PC-3 (cell line): ENCODE data around the gene MIGA1. TPM values are rescaled to one million over a fixed set of nuclear protein-coding genes. Genes with fewer than 3 reads are reported as not detected.
A peak's percentile ranks its signal among the peaks of the same experiment; 100 is the strongest.

Experiments used
- ATAC-seq: fragments of 200-7000 bp; cut with Tn5 transposase; 2 replicates; pipeline ENCODE4 v1.9.1; 2020; ENCODE audit warnings: mild to moderate bottlenecking, moderate library complexity
- BruUV-seq: library from RNA; stranded (reverse); fragments of 400-500 nt; replicated peaks from 2 replicates; lab custom pipeline; 2021; lab: Mats Ljungman, UMichigan
- CTCF ChIA-PET: fragments of 300-600 bp; sonication (Branson Sonifier 250); formaldehyde crosslinking; loops from one replicate; lab custom pipeline; 2022; ENCODE audit warnings: antibody characterized with exemption; lab: Charles Lee
- POLR2A ChIA-PET: fragments of 300-600 bp; sonication (Branson Sonifier 250); formaldehyde crosslinking; loops from one replicate; lab custom pipeline; 2022; ENCODE audit warnings: antibody characterized with exemption; ENCODE audit not compliant: unreplicated experiment; lab: Charles Lee
- DNase-seq: peaks from one replicate; pipeline ENCODE4 v3.0.0-alpha.2; 2015
- H2AFZ ChIP-seq: fragments of 300-600 bp; sonication (generic); 2 replicates; pipeline ENCODE4 v1.6.0; 2016; ENCODE audit warnings: antibody characterized with exemption, low read length
- H3F3A ChIP-seq: fragments of 300-600 bp; sonication (generic); one replicate; pipeline ENCODE4 v1.6.0; 2017; ENCODE audit warnings: antibody characterized with exemption, low read length, control low read depth, mild to moderate bottlenecking; ENCODE audit not compliant: unreplicated experiment
- H3K27ac ChIP-seq: fragments of 300-600 bp; sonication (generic); 2 replicates; pipeline ENCODE4 v1.5.1; 2016; ENCODE audit warnings: mild to moderate bottlenecking, low read length
- H3K27me3 ChIP-seq: fragments of 300-600 bp; sonication (generic); 2 replicates; pipeline ENCODE4 v1.6.1; 2016; ENCODE audit warnings: low read length, mixed read lengths
- H3K36me3 ChIP-seq: fragments of 300-600 bp; sonication (generic); 2 replicates; pipeline ENCODE4 v1.6.1; 2016; ENCODE audit warnings: low read depth, mixed run types, low read length, mixed read lengths
- H3K4me1 ChIP-seq: fragments of 300-600 bp; sonication (generic); 2 replicates; pipeline ENCODE4 v1.5.1; 2016; ENCODE audit warnings: low read length; ENCODE audit not compliant: insufficient read depth
- H3K4me2 ChIP-seq: fragments of 300-600 bp; sonication (generic); 2 replicates; pipeline ENCODE4 v1.6.0; 2016; ENCODE audit warnings: low read length
- H3K4me3 ChIP-seq: fragments of 300-600 bp; sonication (generic); 2 replicates; pipeline ENCODE4 v1.5.1; 2016; ENCODE audit warnings: mild to moderate bottlenecking, low read length, mixed read lengths
- H3K79me2 ChIP-seq: fragments of 300-600 bp; sonication (generic); 2 replicates; pipeline ENCODE4 v1.6.1; 2017; ENCODE audit warnings: low read length, mixed read lengths
- H3K9ac ChIP-seq: fragments of 300-600 bp; sonication (generic); 2 replicates; pipeline ENCODE4 v1.6.0; 2016; ENCODE audit warnings: mild to moderate bottlenecking, low read length
- H3K9me2 ChIP-seq: fragments of 300-600 bp; sonication (generic); replicated peaks from 2 replicates; pipeline ENCODE4 v1.6.1; 2016; ENCODE audit warnings: mixed run types, low read length, mixed read lengths
- H3K9me3 ChIP-seq: fragments of 300-600 bp; sonication (generic); 2 replicates; pipeline ENCODE4 v1.6.1; 2016; ENCODE audit warnings: low read length, mixed read lengths
- H4K20me1 ChIP-seq: fragments of 300-600 bp; sonication (generic); 2 replicates; pipeline ENCODE4 v1.6.1; 2016; ENCODE audit warnings: low read length, mixed read lengths
- CTCF ChIP-seq: fragments of 300-600 bp; sonication (generic); conservative IDR thresholded peaks from 2 replicates; pipeline ENCODE4 v1.5.1; 2017; ENCODE audit warnings: antibody characterized with exemption, low read depth, mild to moderate bottlenecking, low read length
- EZH2 ChIP-seq: fragments of 300-600 bp; sonication (generic); IDR thresholded peaks from one replicate; pipeline ENCODE4 v1.6.1; 2017; ENCODE audit warnings: antibody characterized with exemption, mild to moderate bottlenecking, low read length; ENCODE audit not compliant: unreplicated experiment
- EZH2phosphoT487 ChIP-seq: fragments of 300-600 bp; sonication (generic); IDR thresholded peaks from 2 replicates; pipeline ENCODE4 v1.6.1; 2018; ENCODE audit warnings: mild to moderate bottlenecking, antibody characterized with exemption, low read length, borderline replicate concordance
- intact Hi-C: fragments of 100-400 bp; cut with micrococcal nuclease; formaldehyde crosslinking; loops from 2 replicates; pipeline ENCODE4 v1.9.0; 2023
- total RNA-seq: library from RNA; depleted of rRNA; stranded (reverse); fragments of >200 nt; gene quantifications from 2 replicates; pipeline ENCODE4 v1.2.3, GENCODE V29; 2014

Gene MIGA1
- total RNA-seq, 1 experiment from 2014 or later: 6.5 TPM

- BruUV-seq: TSS peak; percentile 35
- H3K9ac ChIP-seq: no peak overlapping the region
These were observed 79.8 kb downstream of the MIGA1 start for GRCh38 chr1:77859248-77859647.

GRCh38 chr1:77866296-77866695 lies 86.8 kb downstream of the MIGA1 start:
- H3F3A ChIP-seq: no peaks in the 10 kb centered on the region
- H3K9ac ChIP-seq: no peak overlapping the region
- no peak overlapping the region for H3K27ac ChIP-seq
- peak; percentile 61 for DNase-seq
- H3K4me2 ChIP-seq: no peak overlapping the region
- ATAC-seq: peak; percentile 70
- POLR2A ChIA-PET: no interaction called here
- intact Hi-C loops: no loop called here
- H3K79me2 ChIP-seq: no peaks in the 10 kb centered on the region
- no peaks in the 10 kb centered on the region for H3K9me2 ChIP-seq
- no peaks in the 10 kb centered on the region for H3K4me1 ChIP-seq
- no peaks in the 10 kb centered on the region for H3K36me3 ChIP-seq
- BruUV-seq: no TSS peak
- TF ChIP-seq CTCF (no peak), EZH2 (no peak), EZH2phosphoT487 (no peak)
- H4K20me1 ChIP-seq: no peaks in the 10 kb centered on the region
- no peaks in the 10 kb centered on the region for H3K9me3 ChIP-seq
- CTCF ChIA-PET: no interaction called here
- no peak overlapping the region for H2AFZ ChIP-seq
- H3K4me3 ChIP-seq: no peak overlapping the region
- no peaks in the 10 kb centered on the region for H3K27me3 ChIP-seq

More at GRCh38 chr1:77859248-77859647, 79.8 kb downstream of the MIGA1 start:
- intact Hi-C loops: no loop called here
- no peaks in the 10 kb centered on the region for H3K9me3 ChIP-seq
- no peak for ATAC-seq
- H4K20me1 ChIP-seq: no peaks in the 10 kb centered on the region
- TF ChIP-seq EZH2phosphoT487: no peak
- TF ChIP-seq CTCF: no peak
- no peak for TF ChIP-seq EZH2
- ChIA-PET POLR2A (no interaction called here), CTCF (no interaction called here)
- H3K27ac ChIP-seq: no peak overlapping the region
- H2AFZ ChIP-seq: no peak overlapping the region
- no peaks in the 10 kb centered on the region for H3K27me3 ChIP-seq
- peaks cover 3% of the 10 kb centered on the region; the same call in 1 of the 2 replicates for H3K36me3 ChIP-seq
- no peaks in the 10 kb centered on the region for H3K4me1 ChIP-seq
- no peaks in the 10 kb centered on the region for H3K9me2 ChIP-seq
- no peaks in the 10 kb centered on the region for H3K79me2 ChIP-seq
- no peak for DNase-seq
- no peak overlapping the region for H3K4me3 ChIP-seq
- no peaks in the 10 kb centered on the region for H3F3A ChIP-seq
- no peak overlapping the region for H3K4me2 ChIP-seq

- ChIA-PET CTCF (no interaction called here), POLR2A (no interaction called here)
- intact Hi-C loops: loop anchor here (1.0 kb wide), 2 partner anchors 28 to 43 kb away; no protein-coding TSS in a partner anchor
- Histone ChIP-seq H4K20me1 (no peaks in the 10 kb centered on the region), H3K79me2 (no peaks in the 10 kb centered on the region), H3F3A (no peaks in the 10 kb centered on the region), H3K4me1 (peaks cover 19% of the 10 kb centered on the region), H3K9me3 (no peaks in the 10 kb centered on the region), H3K4me2 (no peak overlapping the region), H3K27ac (no peak overlapping the region), H2AFZ (no peak overlapping the region), H3K36me3 (0 out of 2 replicates have a peak, but pooled peaks cover 4% of the 10 kb centered on the region), H3K4me3 (no peak overlapping the region), H3K27me3 (no peaks in the 10 kb centered on the region), H3K9ac (no peak overlapping the region), H3K9me2 (no peaks in the 10 kb centered on the region)
- TF ChIP-seq EZH2: no peak
- no peak for TF ChIP-seq CTCF
- TF ChIP-seq EZH2phosphoT487: no peak
- no peak for DNase-seq
- BruUV-seq: no TSS peak
- peak; percentile 9; the same call in 1 of the 2 replicates for ATAC-seq
These were observed 93.2 kb downstream of the MIGA1 start for GRCh38 chr1:77872645-77873044.
